ENCODE data around the gene CCDC167.

- TF ChIP-seq CTCF (IDR thresholded peaks at IDR 0.05 in 2 of 3, conservative IDR thresholded peaks at IDR 0.05 in 1 of 3; ENCODE audit: borderline replicate concordance in 1 of 3, insufficient read depth in 1 of 3, low read depth in 2 of 3, low read length in 2 of 3): no peak
- TF ChIP-seq POLR2A (IDR thresholded peaks at IDR 0.05; ENCODE audit: borderline replicate concordance, extremely low read depth, insufficient read depth, insufficient read length): no peak
- TF ChIP-seq EZH2 (IDR thresholded peaks at IDR 0.05): no peak
Observed at GRCh38 chr6:37503309-37503965, 3.7 kb upstream of the CCDC167 start.
